CD14-positive monocyte (primary cell): ENCODE results near the gene RAMACL. TPM values are rescaled to one million over a fixed set of nuclear protein-coding genes. Genes with fewer than 3 reads are reported as not detected.

Experiments used
- DNase-seq, 3 donors: peaks; one replicate each; pipeline ENCODE4 v3.0.0-alpha.2; 2011 to 2022
- H2AFZ ChIP-seq: 2 replicates; pipeline ENCODE4 v1.6.0; 2012; ENCODE audit warnings: mild to moderate bottlenecking, low read depth, low read length, inconsistent platforms; ENCODE audit not compliant: insufficient read depth, poor library complexity, severe bottlenecking
- H3K27ac ChIP-seq, 2 donors: 1 replicate in 1 of 2; 2 replicates in 1 of 2; pipeline ENCODE4 v1.5.1; 2012 to 2013; ENCODE audit warnings: low read length in 2 of 2, control low read depth in 1 of 2, inconsistent platforms in 1 of 2, low read depth in 1 of 2, mild to moderate bottlenecking in 1 of 2
- H3K27me3 ChIP-seq, 2 donors: one replicate each; pipeline versions ENCODE4 v1.6.0 to v1.6.1; 2011 to 2013; ENCODE audit warnings: low read length in 2 of 2; ENCODE audit not compliant: control insufficient read depth in 2 of 2, insufficient read depth in 2 of 2
- H3K36me3 ChIP-seq, 2 donors: replicated peaks in 1 of 2; 1 replicate in 1 of 2; 2 replicates in 1 of 2; pipeline versions ENCODE4 v1.5.1 to v1.6.1; 2012 to 2013; ENCODE audit warnings: low read length in 2 of 2, control low read depth in 1 of 2, inconsistent platforms in 1 of 2, mild to moderate bottlenecking in 1 of 2; ENCODE audit not compliant: insufficient read depth in 2 of 2, control insufficient read depth in 1 of 2
- H3K4me1 ChIP-seq, 2 donors: 1 replicate in 1 of 2; 2 replicates in 1 of 2; pipeline versions ENCODE4 v1.5.1 to v1.6.1; 2012 to 2013; ENCODE audit warnings: low read length in 2 of 2, control low read depth in 1 of 2, inconsistent platforms in 1 of 2, mild to moderate bottlenecking in 1 of 2, moderate library complexity in 1 of 2; ENCODE audit not compliant: insufficient read depth in 2 of 2, control insufficient read depth in 1 of 2
- H3K4me2 ChIP-seq: replicated peaks from 2 replicates; pipeline ENCODE3; 2012; ENCODE audit warnings: low read length, moderate library complexity, mild to moderate bottlenecking; ENCODE audit not compliant: poor library complexity, severe bottlenecking; ENCODE audit errors: extremely low read depth
- H3K4me3 ChIP-seq, 3 experiments: fragments of 200-600 bp in 1 of 3; sonication (generic) in 1 of 3; replicated peaks in 1 of 3; 1 replicate in 2 of 3; 2 replicates in 1 of 3; pipeline ENCODE4 v1.5.1; 2011 to 2013; ENCODE audit warnings: low read length in 3 of 3, mild to moderate bottlenecking in 3 of 3, control low read depth in 2 of 3, low read depth in 2 of 3, inconsistent platforms in 1 of 3, moderate library complexity in 1 of 3
- H3K79me2 ChIP-seq: 2 replicates; pipeline ENCODE4 v1.6.0; 2012; ENCODE audit warnings: mild to moderate bottlenecking, control low read depth, inconsistent platforms, low read length, moderate library complexity; ENCODE audit not compliant: insufficient read depth
- H3K9ac ChIP-seq: 2 replicates; pipeline ENCODE4 v1.6.0; 2017; ENCODE audit warnings: low read length, mild to moderate bottlenecking; ENCODE audit not compliant: insufficient read depth, poor library complexity, severe bottlenecking
- H3K9me3 ChIP-seq, 2 donors: replicated peaks in 1 of 2; 1 replicate in 1 of 2; 2 replicates in 1 of 2; pipeline versions ENCODE4 v1.5.1 to v1.6.1; 2012 to 2013; ENCODE audit warnings: low read length in 2 of 2, control low read depth in 1 of 2; ENCODE audit not compliant: control insufficient read depth in 1 of 2, insufficient read depth in 1 of 2
- H4K20me1 ChIP-seq: 2 replicates; pipeline ENCODE4 v1.6.0; 2012; ENCODE audit warnings: mild to moderate bottlenecking, low read length, control low read depth, moderate library complexity; ENCODE audit not compliant: insufficient read depth
- H3K27ac Mint-ChIP-seq, 7 donors: one replicate each; pipeline ENCODE4 v1.8.0; 2020; ENCODE audit warnings: mild to moderate bottlenecking in 7 of 7, mixed read lengths in 7 of 7, moderate library complexity in 6 of 7, inconsistent platforms in 2 of 7
- H3K27me3 Mint-ChIP-seq, 3 donors: one replicate each; pipeline ENCODE4 v1.8.0; 2021 to 2022; ENCODE audit warnings: low read depth in 3 of 3, mild to moderate bottlenecking in 3 of 3, mixed read lengths in 3 of 3, moderate library complexity in 3 of 3, inconsistent platforms in 1 of 3
- H3K36me3 Mint-ChIP-seq, 2 donors: one replicate each; pipeline ENCODE4 v1.8.0; 2020; ENCODE audit warnings: mixed read lengths in 2 of 2, inconsistent platforms in 1 of 2, mild to moderate bottlenecking in 1 of 2
- H3K4me1 Mint-ChIP-seq: one replicate; pipeline ENCODE4 v1.8.0; 2020; ENCODE audit warnings: mild to moderate bottlenecking, mixed read lengths
- H3K4me3 Mint-ChIP-seq, 2 donors: one replicate each; pipeline ENCODE4 v1.8.0; 2020; ENCODE audit warnings: mild to moderate bottlenecking in 2 of 2, mixed read lengths in 2 of 2, moderate library complexity in 1 of 2
- H3K9me3 Mint-ChIP-seq, 7 donors: one replicate each; pipeline ENCODE4 v1.8.0; 2020 to 2022; ENCODE audit warnings: mixed read lengths in 7 of 7, mild to moderate bottlenecking in 6 of 7, moderate library complexity in 6 of 7, inconsistent platforms in 2 of 7
- WGBS: methylation state at CpG from one replicate; pipeline ENCODE4 v1.1.5; 2013; ENCODE audit warnings: missing lambda C conversion rate; ENCODE audit not compliant: insufficient coverage; 5-methylcytosine and 5-hydroxymethylcytosine counted together
- intact Hi-C, 2 donors: fragments of 100-400 bp; cut with micrococcal nuclease; formaldehyde crosslinking; loops; one replicate each; pipeline versions ENCODE4 v1.15.0 to v1.15.1; 2023
- polyA plus RNA-seq, 3 donors: library from polyadenylated mRNA; depleted of rRNA in 1 of 3; unstranded in 2 of 3; stranded (reverse) in 1 of 3; fragments of 300-500 nt in 2 of 3; fragments of >200 nt in 1 of 3; fragmentation: Illumina TruSeq in 2 of 3; gene quantifications; 1 replicate in 2 of 3; 2 replicates in 1 of 3; pipeline ENCODE4 v1.2.3, GENCODE V29; 2012 to 2021
- TF ChIP-seq, protein P1 (sequence below): fragments of 200-600 bp; IDR thresholded peaks from one replicate; pipeline ENCODE4 v1.8.0; 2022; ENCODE audit warnings: antibody characterized with exemption, mild to moderate bottlenecking

The RAMACL gene
- polyA plus RNA-seq, 3 donors = 0.05 to 0.33 (median 0.11) TPM

DNA sequence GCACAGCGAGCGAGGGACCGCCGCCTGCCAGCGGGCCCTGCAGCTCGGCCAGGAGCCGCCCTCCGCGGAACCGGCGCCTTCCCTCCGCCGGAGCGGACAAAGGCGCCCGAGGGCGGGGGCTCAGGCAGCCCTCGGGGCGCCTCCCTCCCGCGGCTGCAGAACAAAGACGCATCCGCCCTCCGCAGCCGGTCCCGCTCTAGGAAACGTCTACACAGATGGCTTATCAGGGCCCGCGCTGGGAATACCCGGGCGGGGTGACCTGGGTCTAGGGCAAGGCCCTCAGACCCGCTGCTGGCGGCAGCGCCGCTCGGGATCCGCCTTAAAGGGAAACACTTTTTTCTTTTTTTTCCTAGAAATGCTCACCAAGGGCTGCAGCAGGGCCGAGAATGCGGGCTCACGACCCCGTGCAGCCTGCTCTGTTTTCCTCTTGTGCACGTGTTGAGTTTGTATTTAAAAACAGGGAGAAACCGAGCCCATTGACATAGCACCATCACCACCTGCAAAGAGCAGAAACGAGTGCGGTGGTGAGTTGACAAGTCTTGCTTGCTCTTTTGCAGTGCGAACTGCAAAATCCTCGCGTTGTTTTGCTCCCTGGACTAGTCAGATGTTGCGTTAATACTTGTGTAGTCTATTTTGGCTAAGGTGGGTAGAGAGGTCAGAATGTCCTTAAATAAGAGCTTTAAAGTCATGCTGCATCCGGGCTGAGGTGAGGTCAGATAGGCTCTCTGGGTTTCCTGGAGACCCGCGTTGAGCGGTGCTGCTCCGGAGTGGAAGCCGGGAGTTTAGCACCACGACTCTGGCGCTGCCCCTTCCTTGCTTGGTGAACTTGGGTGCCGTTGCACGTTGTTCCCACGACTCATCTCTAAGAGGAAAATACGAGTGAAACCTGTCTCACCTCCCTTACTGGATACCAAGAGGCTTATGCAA lies 41.7 kb upstream of the RAMACL start:
- Histone ChIP-seq H3K4me3 (peak overlapping the region; percentile 29 to 79 (median 62)), H4K20me1 (no peaks in the 10 kb centered on the region), H2AFZ (peak overlapping the region; percentile 81), H3K36me3 (no peaks in the 10 kb centered on the region), H3K27me3 (peaks cover 27 to 36% of the 10 kb centered on the region in 2 donors), H3K9ac (peak overlapping the region; percentile 73), H3K79me2 (no peaks in the 10 kb centered on the region), H3K9me3 (no peaks in the 10 kb centered on the region), H3K4me2 (peak overlapping the region; percentile 99), H3K4me1 (peaks cover 21 to 29% of the 10 kb centered on the region in 2 donors), H3K27ac (peak overlapping the region; percentile 52 to 81)
- peaks cover 0 to 11% (median 5%) of the 10 kb centered on the region in 7 donors for H3K9me3 Mint-ChIP-seq
- H3K4me3 Mint-ChIP-seq = peak overlapping the region; percentile 91 to 93
- TF ChIP-seq, protein P1, sequence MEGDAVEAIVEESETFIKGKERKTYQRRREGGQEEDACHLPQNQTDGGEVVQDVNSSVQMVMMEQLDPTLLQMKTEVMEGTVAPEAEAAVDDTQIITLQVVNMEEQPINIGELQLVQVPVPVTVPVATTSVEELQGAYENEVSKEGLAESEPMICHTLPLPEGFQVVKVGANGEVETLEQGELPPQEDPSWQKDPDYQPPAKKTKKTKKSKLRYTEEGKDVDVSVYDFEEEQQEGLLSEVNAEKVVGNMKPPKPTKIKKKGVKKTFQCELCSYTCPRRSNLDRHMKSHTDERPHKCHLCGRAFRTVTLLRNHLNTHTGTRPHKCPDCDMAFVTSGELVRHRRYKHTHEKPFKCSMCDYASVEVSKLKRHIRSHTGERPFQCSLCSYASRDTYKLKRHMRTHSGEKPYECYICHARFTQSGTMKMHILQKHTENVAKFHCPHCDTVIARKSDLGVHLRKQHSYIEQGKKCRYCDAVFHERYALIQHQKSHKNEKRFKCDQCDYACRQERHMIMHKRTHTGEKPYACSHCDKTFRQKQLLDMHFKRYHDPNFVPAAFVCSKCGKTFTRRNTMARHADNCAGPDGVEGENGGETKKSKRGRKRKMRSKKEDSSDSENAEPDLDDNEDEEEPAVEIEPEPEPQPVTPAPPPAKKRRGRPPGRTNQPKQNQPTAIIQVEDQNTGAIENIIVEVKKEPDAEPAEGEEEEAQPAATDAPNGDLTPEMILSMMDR = no peak
- intact Hi-C loops = loop anchor here (5.0 to 10.0 kb wide), 7 partner anchors 243 to 374 kb away; partner anchors contain the start of genes MPC1 (in 2 of the 2), RNASET2 (in 2 of the 2) and SFT2D1 (in 1 of the 2)
- H3K27ac Mint-ChIP-seq = peak overlapping the region; percentile 73 to 93 (median 86)
- H3K36me3 Mint-ChIP-seq = no peaks in the 10 kb centered on the region
- H3K27me3 Mint-ChIP-seq = peaks cover 42 to 50% (median 49%) of the 10 kb centered on the region in 3 donors
- DNase-seq = peak; percentile 6 to 47 (median 9)
- H3K4me1 Mint-ChIP-seq = peaks cover 27% of the 10 kb centered on the region
- 0% methylated on average over 50 of the region's 61 CpGs for WGBS
